ENCODE data around the gene RB1.

RB1 gene

DNA sequence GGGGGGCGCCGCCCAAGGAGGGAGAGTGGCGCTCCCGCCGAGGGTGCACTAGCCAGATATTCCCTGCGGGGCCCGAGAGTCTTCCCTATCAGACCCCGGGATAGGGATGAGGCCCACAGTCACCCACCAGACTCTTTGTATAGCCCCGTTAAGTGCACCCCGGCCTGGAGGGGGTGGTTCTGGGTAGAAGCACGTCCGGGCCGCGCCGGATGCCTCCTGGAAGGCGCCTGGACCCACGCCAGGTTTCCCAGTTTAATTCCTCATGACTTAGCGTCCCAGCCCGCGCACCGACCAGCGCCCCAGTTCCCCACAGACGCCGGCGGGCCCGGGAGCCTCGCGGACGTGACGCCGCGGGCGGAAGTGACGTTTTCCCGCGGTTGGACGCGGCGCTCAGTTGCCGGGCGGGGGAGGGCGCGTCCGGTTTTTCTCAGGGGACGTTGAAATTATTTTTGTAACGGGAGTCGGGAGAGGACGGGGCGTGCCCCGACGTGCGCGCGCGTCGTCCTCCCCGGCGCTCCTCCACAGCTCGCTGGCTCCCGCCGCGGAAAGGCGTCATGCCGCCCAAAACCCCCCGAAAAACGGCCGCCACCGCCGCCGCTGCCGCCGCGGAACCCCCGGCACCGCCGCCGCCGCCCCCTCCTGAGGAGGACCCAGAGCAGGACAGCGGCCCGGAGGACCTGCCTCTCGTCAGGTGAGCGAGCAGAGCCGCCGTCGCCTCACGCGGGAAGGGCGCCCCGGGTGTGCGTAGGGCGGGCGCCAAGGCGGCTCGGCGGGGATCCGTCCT is at the start of gene RB1:
RB1 (plus strand) TSS at position 393 of the 784 bp plus-strand sequence; CDS start at position 555, 162 bp downstream.
- H3K4me3 ChIP-seq (ENCODE audit: low read depth, low read length), result peak within 1 kb of the TSS; percentile 83

DNA sequence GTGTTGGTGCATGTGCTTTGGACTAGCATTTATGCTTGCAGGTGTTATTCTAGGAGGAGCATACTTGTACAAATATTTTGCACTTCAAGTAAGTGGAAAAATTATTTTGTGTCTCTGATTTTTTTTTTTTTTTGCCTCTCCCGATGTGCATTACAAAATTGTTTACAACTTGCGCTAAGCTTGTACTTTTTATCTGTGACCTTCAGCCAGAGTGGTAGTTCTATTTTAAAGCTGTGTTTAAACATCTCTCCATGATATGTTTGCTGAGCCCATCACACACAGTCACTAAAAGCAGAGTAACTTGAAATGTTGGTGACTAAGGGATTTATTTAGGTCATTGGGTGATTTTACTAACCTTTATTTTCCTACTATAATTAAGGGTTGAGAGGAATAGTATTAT is 49.7 kb upstream of the RB1 start:
- no peak overlapping the region for H3K4me3 ChIP-seq (ENCODE audit: low read depth, low read length)
- TF ChIP-seq, protein P1, sequence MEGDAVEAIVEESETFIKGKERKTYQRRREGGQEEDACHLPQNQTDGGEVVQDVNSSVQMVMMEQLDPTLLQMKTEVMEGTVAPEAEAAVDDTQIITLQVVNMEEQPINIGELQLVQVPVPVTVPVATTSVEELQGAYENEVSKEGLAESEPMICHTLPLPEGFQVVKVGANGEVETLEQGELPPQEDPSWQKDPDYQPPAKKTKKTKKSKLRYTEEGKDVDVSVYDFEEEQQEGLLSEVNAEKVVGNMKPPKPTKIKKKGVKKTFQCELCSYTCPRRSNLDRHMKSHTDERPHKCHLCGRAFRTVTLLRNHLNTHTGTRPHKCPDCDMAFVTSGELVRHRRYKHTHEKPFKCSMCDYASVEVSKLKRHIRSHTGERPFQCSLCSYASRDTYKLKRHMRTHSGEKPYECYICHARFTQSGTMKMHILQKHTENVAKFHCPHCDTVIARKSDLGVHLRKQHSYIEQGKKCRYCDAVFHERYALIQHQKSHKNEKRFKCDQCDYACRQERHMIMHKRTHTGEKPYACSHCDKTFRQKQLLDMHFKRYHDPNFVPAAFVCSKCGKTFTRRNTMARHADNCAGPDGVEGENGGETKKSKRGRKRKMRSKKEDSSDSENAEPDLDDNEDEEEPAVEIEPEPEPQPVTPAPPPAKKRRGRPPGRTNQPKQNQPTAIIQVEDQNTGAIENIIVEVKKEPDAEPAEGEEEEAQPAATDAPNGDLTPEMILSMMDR (IDR thresholded peaks at IDR 0.05; ENCODE audit: borderline replicate concordance, insufficient read depth, low read depth, low read length), result no peak

More for the DNA sequence above, at the start of gene RB1:
- TF ChIP-seq, protein P1 (IDR thresholded peaks at IDR 0.05; ENCODE audit: borderline replicate concordance, insufficient read depth, low read depth, low read length), result no peak

DNA sequence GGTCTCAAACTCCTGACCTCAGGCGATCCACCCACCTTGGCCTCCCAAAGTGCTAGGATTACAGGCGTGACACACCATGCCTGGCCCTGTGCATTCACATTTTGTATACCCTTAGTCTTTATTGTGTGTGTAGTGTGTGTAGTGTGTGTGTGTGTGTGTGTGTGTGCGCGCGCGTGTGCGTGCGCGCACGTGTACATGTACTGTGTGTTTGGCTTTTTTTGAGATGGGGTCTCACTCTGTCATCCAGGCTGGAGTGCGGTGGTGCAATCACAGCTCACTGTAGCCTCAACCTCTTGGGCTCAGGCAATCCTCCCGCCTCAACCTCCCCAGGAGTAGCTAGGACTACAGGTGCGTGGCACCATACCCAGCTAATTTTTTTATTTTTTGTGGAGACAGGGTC is 48.5 kb upstream of the RB1 start:
- TF ChIP-seq, protein P1 (IDR thresholded peaks at IDR 0.05; ENCODE audit: borderline replicate concordance, insufficient read depth, low read depth, low read length), result no peak
- H3K4me3 ChIP-seq (ENCODE audit: low read depth, low read length), result no peak overlapping the region

DNA sequence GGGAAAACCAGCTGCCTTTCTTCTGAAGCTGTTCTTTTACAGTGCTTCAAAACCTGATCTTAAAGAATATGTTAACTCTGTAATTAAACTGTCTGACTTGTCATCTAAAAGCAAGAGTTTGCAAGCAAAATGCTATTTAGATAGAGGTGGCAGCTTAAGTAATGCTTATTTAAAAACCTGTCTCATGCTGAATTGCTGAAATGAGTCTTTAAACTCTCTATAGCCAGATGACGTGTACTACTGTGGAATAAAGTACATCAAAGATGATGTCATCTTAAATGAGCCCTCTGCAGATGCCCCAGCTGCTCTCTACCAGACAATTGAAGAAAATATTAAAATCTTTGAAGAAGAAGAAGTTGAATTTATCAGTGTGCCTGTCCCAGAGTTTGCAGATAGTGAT is 47.6 kb upstream of the RB1 start:
- no peak overlapping the region for H3K4me3 ChIP-seq (ENCODE audit: low read depth, low read length)
- TF ChIP-seq, protein P1 (IDR thresholded peaks at IDR 0.05; ENCODE audit: borderline replicate concordance, insufficient read depth, low read depth, low read length), result no peak

DNA sequence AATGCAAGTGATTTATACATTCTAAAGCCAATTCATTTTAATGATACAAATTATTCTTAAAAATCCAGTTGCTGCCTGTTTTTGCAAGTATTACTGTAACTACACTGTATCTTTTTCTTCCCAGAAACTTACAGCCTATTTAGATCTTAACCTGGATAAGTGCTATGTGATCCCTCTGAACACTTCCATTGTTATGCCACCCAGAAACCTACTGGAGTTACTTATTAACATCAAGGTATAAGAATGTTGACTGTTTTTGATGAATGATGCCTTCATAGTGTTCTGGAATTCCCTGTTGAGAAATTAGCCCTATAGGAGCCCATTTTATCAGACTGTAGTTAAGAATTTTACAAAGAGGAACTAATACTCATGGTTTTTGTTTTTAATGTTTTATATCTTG is 45.5 kb upstream of the RB1 start:
- TF ChIP-seq, protein P1 (IDR thresholded peaks at IDR 0.05; ENCODE audit: borderline replicate concordance, insufficient read depth, low read depth, low read length), result no peak
- H3K4me3 ChIP-seq (ENCODE audit: low read depth, low read length), result no peak overlapping the region

DNA sequence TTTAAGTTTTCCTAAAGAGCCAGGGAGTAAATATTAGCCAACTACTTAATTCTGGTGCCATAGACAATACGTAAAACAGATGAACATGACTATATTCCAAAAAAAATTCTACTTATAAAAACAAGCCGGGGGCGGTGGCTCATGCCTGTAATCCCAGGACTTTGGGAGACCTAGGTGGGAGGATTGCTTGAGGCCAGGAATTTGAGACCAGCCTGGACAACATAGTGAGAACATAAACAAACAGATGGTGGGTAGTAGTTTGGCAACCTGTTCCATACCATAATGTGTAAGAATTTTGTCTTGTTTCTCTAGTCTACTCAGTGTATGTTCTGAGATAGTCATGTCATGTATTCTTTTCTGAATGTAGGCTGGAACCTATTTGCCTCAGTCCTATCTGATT is 45.1 kb upstream of the RB1 start:
- TF ChIP-seq, protein P1 (IDR thresholded peaks at IDR 0.05; ENCODE audit: borderline replicate concordance, insufficient read depth, low read depth, low read length), result no peak
- H3K4me3 ChIP-seq (ENCODE audit: low read depth, low read length), result no peak overlapping the region

DNA sequence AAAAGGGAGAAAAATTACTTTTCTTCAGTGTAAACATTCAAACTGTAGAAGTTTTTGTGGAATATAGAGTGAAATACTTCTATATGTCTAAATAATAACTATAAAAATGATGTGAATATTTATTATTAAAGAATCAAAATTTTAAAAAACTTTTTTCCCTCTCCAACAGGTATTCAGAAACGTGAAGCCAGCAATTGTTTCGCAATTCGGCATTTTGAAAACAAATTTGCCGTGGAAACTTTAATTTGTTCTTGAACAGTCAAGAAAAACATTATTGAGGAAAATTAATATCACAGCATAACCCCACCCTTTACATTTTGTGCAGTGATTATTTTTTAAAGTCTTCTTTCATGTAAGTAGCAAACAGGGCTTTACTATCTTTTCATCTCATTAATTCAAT is 42.6 kb upstream of the RB1 start:
- no peak overlapping the region for H3K4me3 ChIP-seq (ENCODE audit: low read depth, low read length)
- TF ChIP-seq, protein P1 (IDR thresholded peaks at IDR 0.05; ENCODE audit: borderline replicate concordance, insufficient read depth, low read depth, low read length), result no peak
